GM12878 (cell line): Measurements from ENCODE around the gene DDR1. TPM values are rescaled to one million over a fixed set of nuclear protein-coding genes. Genes with fewer than 3 reads are reported as not detected.

Source experiments
- ATAC-seq: fragments of 200-7000 bp; cut with Tn5 transposase; 3 replicates; pipeline ENCODE4 v1.9.1; 2020; ENCODE audit warnings: mild to moderate bottlenecking, moderate library complexity
- BruUV-seq: library from RNA; stranded (reverse); fragments of 400-500 nt; replicated peaks from 2 replicates; lab custom pipeline; 2021; lab: Mats Ljungman, UMichigan
- CTCF ChIA-PET: fragments of 300-600 bp; sonication (Branson Sonifier 250); formaldehyde crosslinking; extraction: SDS; loops from one replicate; lab custom pipeline; 2021; ENCODE audit warnings: inconsistent platforms; lab: Yijun Ruan, JAX
- POLR2A ChIA-PET: fragments of 350-600 bp; formaldehyde crosslinking; extraction: SDS; loops from one replicate; lab custom pipeline; 2021; ENCODE audit warnings: inconsistent platforms; lab: Charles Lee
- RAD21 ChIA-PET: fragments of 300-600 bp; sonication (Branson Sonifier 250); formaldehyde crosslinking; loops from one replicate; lab custom pipeline; 2023; ENCODE audit warnings: antibody characterized with exemption; ENCODE audit not compliant: unreplicated experiment; lab: Charles Lee
- SMC1A ChIA-PET: fragments of 300-600 bp; sonication (Branson Sonifier 250); formaldehyde crosslinking; loops from one replicate; lab custom pipeline; 2023; ENCODE audit not compliant: unreplicated experiment, uncharacterized antibody; lab: Charles Lee
- DNase-seq: peaks from one replicate; pipeline ENCODE4 v3.0.0-alpha.2; 2011; ENCODE audit warnings: low read depth, low spot score
- FAIRE-seq: peaks from 3 replicates; lab custom pipeline; 2011; peaks lifted over from hg19 to GRCh38; lab: Jason Lieb, UNC
- H2AFZ ChIP-seq: 2 replicates; pipeline ENCODE4 v1.6.0; 2011; ENCODE audit warnings: low read depth, low read length, control low read depth; ENCODE audit not compliant: control insufficient read depth
- H3K27ac ChIP-seq: 2 replicates; pipeline ENCODE4 v1.5.1; 2011; ENCODE audit warnings: control low read depth; ENCODE audit not compliant: control insufficient read depth, insufficient read depth
- H3K27me3 ChIP-seq, 2 experiments: replicated peaks in 1 of 2; 2 replicates each; pipeline versions ENCODE4 v1.6.0 to v1.6.1; 2011; ENCODE audit warnings: low read length in 1 of 2; ENCODE audit not compliant: control insufficient read depth in 2 of 2, insufficient read depth in 2 of 2
- H3K36me3 ChIP-seq, 2 experiments: 2 replicates each; pipeline ENCODE4 v1.5.1; 2011; ENCODE audit warnings: low read length in 1 of 2; ENCODE audit not compliant: control insufficient read depth in 2 of 2, insufficient read depth in 2 of 2
- H3K4me1 ChIP-seq: 2 replicates; pipeline ENCODE4 v1.6.1; 2011; ENCODE audit warnings: mild to moderate bottlenecking, low read length, moderate library complexity, mixed read lengths; ENCODE audit not compliant: control insufficient read depth, insufficient read depth
- H3K4me2 ChIP-seq: 2 replicates; pipeline ENCODE4 v1.6.0; 2011; ENCODE audit warnings: control low read depth; ENCODE audit not compliant: control insufficient read depth, insufficient read depth
- H3K4me3 ChIP-seq: fragments of 200-600 bp; sonication (generic); 2 replicates; pipeline ENCODE4 v1.5.1; 2016
- H3K79me2 ChIP-seq: 2 replicates; pipeline ENCODE4 v1.6.0; 2011; ENCODE audit warnings: low read length; ENCODE audit not compliant: control insufficient read depth, insufficient read depth
- H3K9ac ChIP-seq: 2 replicates; pipeline ENCODE4 v1.8.0; 2011; ENCODE audit warnings: low read length, control low read depth, mixed read lengths; ENCODE audit not compliant: control insufficient read depth, insufficient read depth
- H3K9me3 ChIP-seq: replicated peaks from 3 replicates; pipeline ENCODE4 v1.5.1; 2011; ENCODE audit warnings: mild to moderate bottlenecking, low read length; ENCODE audit not compliant: control insufficient read depth, insufficient read depth
- H4K20me1 ChIP-seq: 2 replicates; pipeline ENCODE4 v1.6.0; 2011; ENCODE audit not compliant: control insufficient read depth, insufficient read depth
- ATF7 ChIP-seq: fragments of 450-650 bp; IDR thresholded peaks from 2 replicates; pipeline ENCODE4 v1.6.1; 2016; ENCODE audit warnings: low read depth, mild to moderate bottlenecking
- DPF2 ChIP-seq: fragments of 450-650 bp; IDR thresholded peaks from 2 replicates; pipeline ENCODE4 v1.6.1; 2017; ENCODE audit warnings: mild to moderate bottlenecking
- HCFC1 ChIP-seq: fragments of 150-350 bp; IDR thresholded peaks from 2 replicates; pipeline ENCODE4 v1.6.1; 2014; ENCODE audit warnings: low read length
- HSF1 ChIP-seq: fragments of 150-350 bp; IDR thresholded peaks from 2 replicates; pipeline ENCODE4 v1.6.1; 2014; ENCODE audit warnings: mild to moderate bottlenecking, low read depth, low read length
- IKZF1 ChIP-seq: fragments of 450-650 bp; conservative IDR thresholded peaks from 2 replicates; pipeline ENCODE4 v1.6.1; 2017; ENCODE audit warnings: antibody characterized with exemption, mild to moderate bottlenecking
- KDM1A ChIP-seq: fragments of 200-600 bp; sonication (generic); IDR thresholded peaks from 2 replicates; pipeline ENCODE4 v1.6.1; 2016; ENCODE audit warnings: borderline replicate concordance
- KLF5 ChIP-seq: fragments of 450-650 bp; IDR thresholded peaks from 2 replicates; pipeline ENCODE4 v1.6.1; 2014; ENCODE audit warnings: mild to moderate bottlenecking; ENCODE audit not compliant: partially characterized antibody
- MEF2A ChIP-seq: IDR thresholded peaks from 2 replicates; pipeline ENCODE4 v1.6.1; 2011; ENCODE audit warnings: low read depth, mild to moderate bottlenecking, low read length, moderate library complexity; ENCODE audit not compliant: insufficient read depth
- NFIC ChIP-seq: IDR thresholded peaks from 2 replicates; pipeline ENCODE4 v1.6.1; 2012; ENCODE audit warnings: low read depth, mild to moderate bottlenecking, inconsistent platforms, low read length, moderate library complexity
- NFYB ChIP-seq: IDR thresholded peaks from 2 replicates; pipeline ENCODE4 v1.6.1; 2011; ENCODE audit warnings: low read depth, mild to moderate bottlenecking, low read length, improper control_type of control experiment, moderate library complexity; ENCODE audit not compliant: insufficient read depth
- NR2F1 ChIP-seq: fragments of 450-650 bp; conservative IDR thresholded peaks from 2 replicates; pipeline ENCODE4 v1.6.1; 2017; ENCODE audit warnings: mild to moderate bottlenecking
- PAX5 ChIP-seq: IDR thresholded peaks from 2 replicates; pipeline ENCODE4 v1.6.1; 2011; ENCODE audit warnings: low read depth, low read length, borderline replicate concordance
- PRDM15 ChIP-seq: fragments of 450-650 bp; formaldehyde crosslinking; IDR thresholded peaks from 2 replicates; pipeline ENCODE4 v1.4.0; 2020; ENCODE audit warnings: mild to moderate bottlenecking, moderate library complexity
- RELB ChIP-seq: fragments of 450-650 bp; IDR thresholded peaks from 2 replicates; pipeline ENCODE4 v1.6.1; 2017; ENCODE audit warnings: low read depth, mild to moderate bottlenecking, moderate library complexity
- RUNX3 ChIP-seq: IDR thresholded peaks from 2 replicates; pipeline ENCODE4 v1.6.1; 2012; ENCODE audit warnings: low read length, inconsistent platforms
- SMAD5 ChIP-seq: IDR thresholded peaks from 2 replicates; pipeline ENCODE4 v1.6.1; 2016; ENCODE audit warnings: antibody characterized with exemption, low read depth
- ZBED1 ChIP-seq: IDR thresholded peaks from 2 replicates; pipeline ENCODE4 v1.6.1; 2016; ENCODE audit warnings: borderline replicate concordance
- WGBS: methylation state at CpG from one replicate; pipeline ENCODE4 v1.1.6; 2016; ENCODE audit warnings: low lambda C conversion rate; ENCODE audit not compliant: insufficient replicate concordance, insufficient coverage; ENCODE audit errors: missing lambda C conversion rate; 5-methylcytosine and 5-hydroxymethylcytosine counted together
- in situ Hi-C: fragments of 300-500 bp; cut with MboI; formaldehyde crosslinking; loops from 9 replicates; pipeline ENCODE4 v1.14.3; 2018; ENCODE audit warnings: mixed read lengths
- intact Hi-C: fragments of 100-400 bp; cut with micrococcal nuclease; formaldehyde crosslinking; loops from one replicate; pipeline ENCODE4 v1.14.2; 2022; ENCODE audit not compliant: unreplicated experiment
- polyA plus RNA-seq, 11 experiments: library from polyadenylated mRNA; depleted of rRNA in 4 of 11; unstranded in 6 of 11; stranded (reverse) in 5 of 11; fragments of >200 nt; fragmentation: Nextera tagmentation in 4 of 11; fragmentation: Illumina TruSeq in 1 of 11; extraction: Ambion mirVana in 4 of 11; extraction: Trizol in 1 of 11; gene quantifications; 1 replicate in 1 of 11; 2 replicates in 10 of 11; pipeline versions ENCODE4 v1.2.1 to v1.2.3, GENCODE V29; 2011 to 2016; ENCODE audit warnings: inconsistent platforms in 2 of 11, missing spikeins in 2 of 11, low read depth in 1 of 11
- total RNA-seq, 4 experiments: library from RNA; depleted of rRNA in 3 of 4; stranded (reverse); fragments of >200 nt in 3 of 4; fragmentation: Illumina TruSeq in 1 of 4; extraction: Trizol in 1 of 4; gene quantifications; 2 replicates each; pipeline versions ENCODE4 v1.2.1 to v1.2.3, GENCODE V29; 2013 to 2021
- TF ChIP-seq, protein P1 (sequence below): fragments of 450-650 bp; IDR thresholded peaks from 2 replicates; pipeline ENCODE4 v1.6.1; 2017; ENCODE audit warnings: mild to moderate bottlenecking, low read depth, inconsistent platforms; ENCODE audit not compliant: poor library complexity, severe bottlenecking

Gene DDR1
- total and polyA plus RNA-seq, 10 of the 15 experiments (the other 5 are each of a cell fraction or from before 2014, with no cell fraction given), result 1.1 to 39.0 (median 11.9) TPM

DNA sequence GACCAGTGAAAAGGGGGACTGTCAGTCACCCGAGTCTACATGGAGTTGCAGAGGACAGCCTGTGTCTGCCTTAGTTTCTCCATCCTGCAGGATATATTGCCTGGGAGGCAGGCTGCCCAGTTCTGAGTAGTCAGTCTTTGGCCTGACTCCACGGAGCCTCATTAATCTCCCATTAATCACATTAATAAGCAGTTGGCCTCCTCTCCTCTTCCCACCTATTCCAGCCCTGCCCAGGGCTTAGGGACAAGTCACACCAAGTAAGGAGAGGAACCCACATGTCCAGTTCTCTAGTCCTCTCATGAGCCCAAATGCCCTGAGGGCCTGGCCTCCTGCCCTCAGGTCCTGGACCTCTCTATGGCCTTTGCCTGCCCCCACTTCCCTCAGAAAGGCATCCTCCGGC is 55.2 kb downstream of the DDR1 start:
- CTCF ChIA-PET, result no interaction called here
- H3K4me1 ChIP-seq, result no peaks in the 10 kb centered on the region
- FAIRE-seq, result no peak
- H3K9me3 ChIP-seq, result no peaks in the 10 kb centered on the region
- RAD21 ChIA-PET, result no interaction called here
- POLR2A ChIA-PET, result no interaction called here
- SMC1A ChIA-PET, result no interaction called here
- in situ Hi-C loops (no loop called here), intact Hi-C loops (no loop called here)
- BruUV-seq, result no TSS peak
- H3K79me2 ChIP-seq, result no peaks in the 10 kb centered on the region
- H3K27ac ChIP-seq, result no peak overlapping the region
- H3K4me3 ChIP-seq, result no peak overlapping the region
- peaks cover 0 to 5% of the 10 kb centered on the region in 2 experiments; a peak in 3 of 4 replicates for H3K27me3 ChIP-seq
- H3K36me3 ChIP-seq, result no peaks in the 10 kb centered on the region
- no peaks in the 10 kb centered on the region; the same call in 1 of the 2 replicates for H4K20me1 ChIP-seq
- no peak overlapping the region for H3K4me2 ChIP-seq
- WGBS, result 17% methylated on average over 3 of the region's 3 CpGs
- no peak for ATAC-seq
- H3K9ac ChIP-seq, result no peak overlapping the region
- H2AFZ ChIP-seq, result no peak overlapping the region
- no peak for DNase-seq
- TF ChIP-seq NFIC (no peak), NR2F1 (no peak), SMAD5 (no peak), RELB (no peak), DPF2 (no peak), IKZF1 (no peak), NFYB (no peak), HCFC1 (no peak), MEF2A (no peak), KDM1A (no peak), ZBED1 (no peak), ATF7 (no peak), PRDM15 (CRISPR knock-in tag) (no peak), HSF1 (no peak), PAX5 (no peak), KLF5 (no peak), RUNX3 (no peak)
- TF ChIP-seq, protein P1, sequence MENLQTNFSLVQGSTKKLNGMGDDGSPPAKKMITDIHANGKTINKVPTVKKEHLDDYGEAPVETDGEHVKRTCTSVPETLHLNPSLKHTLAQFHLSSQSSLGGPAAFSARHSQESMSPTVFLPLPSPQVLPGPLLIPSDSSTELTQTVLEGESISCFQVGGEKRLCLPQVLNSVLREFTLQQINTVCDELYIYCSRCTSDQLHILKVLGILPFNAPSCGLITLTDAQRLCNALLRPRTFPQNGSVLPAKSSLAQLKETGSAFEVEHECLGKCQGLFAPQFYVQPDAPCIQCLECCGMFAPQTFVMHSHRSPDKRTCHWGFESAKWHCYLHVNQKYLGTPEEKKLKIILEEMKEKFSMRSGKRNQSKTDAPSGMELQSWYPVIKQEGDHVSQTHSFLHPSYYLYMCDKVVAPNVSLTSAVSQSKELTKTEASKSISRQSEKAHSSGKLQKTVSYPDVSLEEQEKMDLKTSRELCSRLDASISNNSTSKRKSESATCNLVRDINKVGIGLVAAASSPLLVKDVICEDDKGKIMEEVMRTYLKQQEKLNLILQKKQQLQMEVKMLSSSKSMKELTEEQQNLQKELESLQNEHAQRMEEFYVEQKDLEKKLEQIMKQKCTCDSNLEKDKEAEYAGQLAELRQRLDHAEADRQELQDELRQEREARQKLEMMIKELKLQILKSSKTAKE, result no peak
